ENCODE data around the gene FAM50B. TPM values are rescaled to one million over a fixed set of nuclear protein-coding genes. Genes with fewer than 3 reads are reported as not detected.

Gene FAM50B
- total RNA-seq, 1 experiment from 2014 or later = 4.3 TPM

GRCh38 chr6:3848380-3848779, 793 bp upstream of the FAM50B start:
- no TSS peak for BruUV-seq (replicated peaks)
- peak; percentile 94 for DNase-seq (ENCODE audit: unreplicated experiment)

DNA sequence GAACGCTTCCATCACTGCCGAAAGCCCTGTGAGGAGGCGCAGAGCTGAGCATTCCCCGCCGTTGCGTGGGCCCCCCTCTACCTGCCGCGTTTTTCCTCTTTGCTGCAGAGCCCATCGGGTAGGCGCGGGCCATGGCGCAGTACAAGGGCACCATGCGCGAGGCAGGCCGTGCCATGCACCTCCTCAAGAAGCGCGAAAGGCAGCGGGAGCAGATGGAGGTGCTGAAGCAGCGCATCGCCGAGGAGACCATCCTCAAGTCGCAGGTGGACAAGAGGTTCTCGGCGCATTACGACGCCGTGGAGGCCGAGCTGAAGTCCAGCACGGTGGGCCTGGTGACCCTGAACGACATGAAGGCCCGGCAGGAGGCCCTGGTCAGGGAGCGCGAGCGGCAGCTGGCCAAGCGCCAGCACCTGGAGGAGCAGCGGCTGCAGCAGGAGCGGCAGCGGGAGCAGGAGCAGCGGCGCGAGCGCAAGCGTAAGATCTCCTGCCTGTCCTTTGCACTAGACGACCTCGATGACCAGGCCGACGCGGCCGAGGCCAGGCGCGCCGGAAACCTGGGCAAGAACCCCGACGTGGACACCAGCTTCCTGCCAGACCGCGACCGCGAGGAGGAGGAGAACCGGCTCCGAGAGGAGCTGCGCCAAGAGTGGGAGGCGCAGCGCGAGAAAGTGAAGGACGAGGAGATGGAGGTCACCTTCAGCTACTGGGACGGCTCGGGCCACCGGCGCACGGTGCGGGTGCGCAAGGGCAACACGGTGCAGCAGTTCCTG, 693 bp downstream of the FAM50B start:
- DNase-seq (ENCODE audit: unreplicated experiment) = no peak
- H3K27ac Mint-ChIP-seq (ENCODE audit: low read depth, unreplicated experiment) = no peak overlapping the region
- H3K36me3 Mint-ChIP-seq (ENCODE audit: insufficient read depth, unreplicated experiment) = peaks cover 4% of the 10 kb centered on the region
- intact Hi-C loops (cut with micrococcal nuclease) = loop anchor here (1.0 to 2.0 kb wide), 6 partner anchors 41 to 158 kb away; no protein-coding TSS in a partner anchor
- no peaks in the 10 kb centered on the region for H3K9me3 Mint-ChIP-seq (ENCODE audit: unreplicated experiment)
- ChIA-PET POLR2A (interaction anchor here (0.5 to 3.3 kb wide), 21 partner anchors 9 to 591 kb away, joined by 3 to 34 read pairs (median 5); partner anchors contain the start of gene PSMG4), CTCF (interaction anchor here (0.5 to 4.2 kb wide), 33 partner anchors 11 to 1059 kb away, joined by 3 to 58 read pairs (median 6); no protein-coding TSS in a partner anchor)
- peak overlapping the region; percentile 75 for H3K4me3 Mint-ChIP-seq (ENCODE audit: unreplicated experiment)
- no peak for TF ChIP-seq CTCF (IDR thresholded peaks at IDR 0.05; ENCODE audit: unreplicated experiment)
- H3K4me1 Mint-ChIP-seq (ENCODE audit: insufficient read depth, unreplicated experiment) = peaks cover 17% of the 10 kb centered on the region
- no peaks in the 10 kb centered on the region for H3K27me3 Mint-ChIP-seq (ENCODE audit: insufficient read depth, unreplicated experiment)
- BruUV-seq (replicated peaks) = TSS peak; percentile 61

More at GRCh38 chr6:3848380-3848779, 793 bp upstream of the FAM50B start:
- peaks cover 23% of the 10 kb centered on the region for H3K4me1 Mint-ChIP-seq (ENCODE audit: insufficient read depth, unreplicated experiment)
- intact Hi-C loops (cut with micrococcal nuclease) = loop anchor here (1.0 to 2.0 kb wide), 6 partner anchors 22 to 569 kb away; no protein-coding TSS in a partner anchor
- H3K27me3 Mint-ChIP-seq (ENCODE audit: insufficient read depth, unreplicated experiment) = no peaks in the 10 kb centered on the region
- CTCF ChIA-PET = interaction anchor here (0.5 to 4.2 kb wide), 40 partner anchors 7 to 568 kb away, joined by 3 to 58 read pairs (median 4); no protein-coding TSS in a partner anchor
- no peak for TF ChIP-seq CTCF (IDR thresholded peaks at IDR 0.05; ENCODE audit: unreplicated experiment)
- H3K27ac Mint-ChIP-seq (ENCODE audit: low read depth, unreplicated experiment) = peak overlapping the region; percentile 95
- POLR2A ChIA-PET = interaction anchor here (0.6 to 3.3 kb wide), 32 partner anchors 11 to 589 kb away, joined by 3 to 34 read pairs (median 5); partner anchors contain the start of gene PSMG4
- H3K4me3 Mint-ChIP-seq (ENCODE audit: unreplicated experiment) = peak overlapping the region; percentile 75
- H3K9me3 Mint-ChIP-seq (ENCODE audit: unreplicated experiment) = no peaks in the 10 kb centered on the region
- H3K36me3 Mint-ChIP-seq (ENCODE audit: insufficient read depth, unreplicated experiment) = no peaks in the 10 kb centered on the region

DNA sequence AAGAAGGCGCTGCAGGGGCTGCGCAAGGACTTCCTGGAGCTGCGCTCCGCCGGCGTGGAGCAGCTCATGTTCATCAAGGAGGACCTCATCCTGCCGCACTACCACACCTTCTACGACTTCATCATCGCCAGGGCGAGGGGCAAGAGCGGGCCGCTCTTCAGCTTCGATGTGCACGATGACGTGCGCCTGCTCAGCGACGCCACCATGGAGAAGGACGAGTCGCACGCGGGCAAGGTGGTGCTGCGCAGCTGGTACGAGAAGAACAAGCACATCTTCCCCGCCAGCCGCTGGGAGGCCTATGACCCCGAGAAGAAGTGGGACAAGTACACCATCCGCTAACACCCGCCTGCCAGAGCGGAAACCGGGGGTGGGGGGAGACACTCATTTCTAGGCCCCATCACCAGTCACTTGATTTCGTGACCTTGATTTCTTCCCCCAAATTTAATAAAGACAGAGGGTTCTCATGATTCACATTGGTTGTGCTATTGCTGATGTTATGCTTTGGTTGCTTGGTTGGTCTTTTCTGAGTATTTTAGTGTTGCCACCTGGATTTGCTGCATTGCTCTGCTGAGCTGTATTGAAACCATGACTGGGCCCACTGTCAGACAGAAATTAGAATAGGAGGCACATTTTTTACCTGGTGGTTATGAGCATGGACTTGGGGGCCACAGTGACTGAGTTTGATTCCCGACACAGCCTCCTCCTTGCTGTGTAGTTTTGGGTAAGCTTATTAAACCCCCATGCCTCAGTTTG, 1.5 kb downstream of the FAM50B start:
- no peak overlapping the region for H3K4me3 Mint-ChIP-seq (ENCODE audit: unreplicated experiment)
- peaks cover 4% of the 10 kb centered on the region for H3K36me3 Mint-ChIP-seq (ENCODE audit: insufficient read depth, unreplicated experiment)
- H3K27ac Mint-ChIP-seq (ENCODE audit: low read depth, unreplicated experiment) = no peak overlapping the region
- no peaks in the 10 kb centered on the region for H3K9me3 Mint-ChIP-seq (ENCODE audit: unreplicated experiment)
- H3K27me3 Mint-ChIP-seq (ENCODE audit: insufficient read depth, unreplicated experiment) = no peaks in the 10 kb centered on the region
- no peak for TF ChIP-seq CTCF (IDR thresholded peaks at IDR 0.05; ENCODE audit: unreplicated experiment)
- no peak for DNase-seq (ENCODE audit: unreplicated experiment)
- ChIA-PET POLR2A (interaction anchor here (1.0 to 2.7 kb wide), 2 partner anchors 62 to 76 kb away, joined by 3 to 7 read pairs; no protein-coding TSS in a partner anchor), CTCF (interaction anchor here (0.5 to 4.2 kb wide), 14 partner anchors 10 to 324 kb away, joined by 3 to 58 read pairs (median 12); no protein-coding TSS in a partner anchor)
- intact Hi-C loops (cut with micrococcal nuclease) = no loop called here
- peaks cover 17% of the 10 kb centered on the region for H3K4me1 Mint-ChIP-seq (ENCODE audit: insufficient read depth, unreplicated experiment)
- no TSS peak for BruUV-seq (replicated peaks)

Data from MCF 10A (cell line).